Thoracic aorta (tissue), 2 donors: ENCODE data around the gene NOC2L. TPM values are rescaled to one million over a fixed set of nuclear protein-coding genes. Genes with fewer than 3 reads are reported as not detected.

Experiments used
- ATAC-seq: fragments of 150-250 bp; one replicate; pipeline ENCODE4 v1.8.0; 2017; ENCODE audit warnings: low read depth; ENCODE audit not compliant: insufficient number of reproducible peaks, low FRiP score
- DNase-seq: peaks from one replicate; pipeline ENCODE4 v3.0.0-alpha.2; 2020; ENCODE audit warnings: low spot score
- H3K27ac ChIP-seq, 2 donors: fragments of 200-600 bp; sonication (generic); 1 replicate in 1 of 2; 2 replicates in 1 of 2; pipeline ENCODE4 v1.5.1; 2016; ENCODE audit warnings: mild to moderate bottlenecking in 2 of 2, moderate library complexity in 2 of 2
- H3K27me3 ChIP-seq: fragments of 200-600 bp; sonication (generic); replicated peaks from 2 replicates; pipeline ENCODE4 v1.6.0; 2016; ENCODE audit warnings: mild to moderate bottlenecking; ENCODE audit not compliant: insufficient read depth
- H3K36me3 ChIP-seq: fragments of 200-600 bp; sonication (generic); one replicate; pipeline ENCODE4 v1.5.1; 2016
- H3K4me1 ChIP-seq, 2 donors: fragments of 200-600 bp; sonication (generic); 1 replicate in 1 of 2; 2 replicates in 1 of 2; pipeline versions ENCODE4 v1.5.1 to v1.6.0; 2016; ENCODE audit warnings: low read depth in 2 of 2, mild to moderate bottlenecking in 1 of 2; ENCODE audit not compliant: control insufficient read depth in 1 of 2
- H3K4me3 ChIP-seq: fragments of 200-600 bp; sonication (generic); 2 replicates; pipeline ENCODE4 v1.5.1; 2016; ENCODE audit warnings: mild to moderate bottlenecking
- H3K9me3 ChIP-seq: fragments of 200-600 bp; sonication (generic); 2 replicates; pipeline ENCODE4 v1.5.1; 2016
- CTCF ChIP-seq: fragments of 200-600 bp; sonication (generic); IDR thresholded peaks from one replicate; pipeline ENCODE4 v1.5.1; 2019; ENCODE audit warnings: antibody characterized with exemption
- total RNA-seq, 2 donors: library from RNA; depleted of rRNA; stranded (reverse); fragments of >200 nt; gene quantifications; one replicate each; pipeline versions ENCODE4 v1.1.0 to v1.2.3, GENCODE V29; 2016

Gene NOC2L
- total RNA-seq, 2 donors from 2014 or later: 33.8 to 47.2 TPM

- Histone ChIP-seq H3K27ac (no peak overlapping the region), H3K4me1 (no peaks in the 10 kb centered on the region), H3K27me3 (no peaks in the 10 kb centered on the region), H3K9me3 (no peaks in the 10 kb centered on the region), H3K4me3 (no peak overlapping the region), H3K36me3 (no peaks in the 10 kb centered on the region)
- DNase-seq (no peak), ATAC-seq (no peak)
- TF ChIP-seq CTCF: no peak
Measured at GRCh38 chr1:897226-897625, 61.8 kb downstream of the NOC2L start.

Other genes starting within 250 kb of the NOC2L start
- 10 to 100 TPM; 10.2 to 18.8 TPM for gene SAMD11, start 35.3 kb downstream of the NOC2L start, total RNA-seq
- gene KLHL17, start 1.3 kb upstream of the NOC2L start, total RNA-seq: 10 to 100 TPM in 1 of 2 donors, 1 to 10 TPM in 1; 4.2 to 15.3 TPM
- gene PLEKHN1, start 7.2 kb upstream of the NOC2L start, total RNA-seq: under 1 TPM in 1 of 2 donors, not detected in 1; 0.27 TPM
- under 1 TPM; 0.54 to 0.99 TPM for gene PERM1, start 22.8 kb upstream of the NOC2L start, total RNA-seq
- 10 to 100 TPM; 50.1 to 98.8 TPM for gene HES4, start 40.8 kb upstream of the NOC2L start, total RNA-seq
- gene ISG15, start 54.2 kb upstream of the NOC2L start, total RNA-seq: 100 to 1,000 TPM in 1 of 2 donors, 10 to 100 TPM in 1; 31.5 to 104 TPM
- gene AGRN, start 60.9 kb upstream of the NOC2L start, total RNA-seq: 10 to 100 TPM; 36.2 to 36.7 TPM
- under 1 TPM in 1 of 2 donors, not detected in 1; 0.71 TPM for gene RNF223, start 115.0 kb upstream of the NOC2L start, total RNA-seq
- 10 to 100 TPM; 10.8 to 21.2 TPM for gene C1orf159, start 156.8 kb upstream of the NOC2L start, total RNA-seq
- gene TTLL10, start 214.6 kb upstream of the NOC2L start, total RNA-seq: not detected
- gene TNFRSF18, start 247.3 kb upstream of the NOC2L start, total RNA-seq: 1 to 10 TPM in 1 of 2 donors, not detected in 1; 1.3 TPM